Left colon (tissue), 2 donors: ENCODE results near the gene PSPC1. TPM values are rescaled to one million over a fixed set of nuclear protein-coding genes. Genes with fewer than 3 reads are reported as not detected.

ENCODE experiments used
- total RNA-seq, 2 donors: library from RNA; stranded (reverse); fragmentation: NEBNext Ultra II Directional; extraction: Animal tissue kit (Norgen Biotek cat#: 25700); gene quantifications; one replicate each; pipeline ENCODE4 v1.2.1, GENCODE V29; 2021
- donor health status: DM: no; HTN: no; CAD: no.
- donor health status: DM: yes; HTN: yes; CAD: no.

PSPC1 gene
- total RNA-seq, 2 donors from 2014 or later, result 43.0 to 48.6 TPM

Other genes with a start within 250 kb of the PSPC1 start
- not detected for gene TPTE2, start 221.4 kb downstream of the PSPC1 start, total RNA-seq
- 10 to 100 TPM; 25.3 to 27.9 TPM for gene MPHOSPH8, start 149.3 kb downstream of the PSPC1 start, total RNA-seq
- 1 to 10 TPM; 7.8 to 9.5 TPM for gene ZMYM5, start 80.7 kb upstream of the PSPC1 start, total RNA-seq
- gene ZMYM2, start 175.8 kb upstream of the PSPC1 start, total RNA-seq, result 10 to 100 TPM; 69.2 to 70.0 TPM